SK-N-SH (cell line): ENCODE measurements around the gene DHX35. TPM values are rescaled to one million over a fixed set of nuclear protein-coding genes. Genes with fewer than 3 reads are reported as not detected.

ENCODE experiments used
- CTCF ChIA-PET: fragments of 300-600, 350-600 bp; formaldehyde crosslinking; extraction: SDS; loops from one replicate; lab custom pipeline; 2021; lab: Yijun Ruan, JAX
- POLR2A ChIA-PET: fragments of 350-600 bp; sonication (Branson Sonifier 250); formaldehyde crosslinking; extraction: SDS; loops from one replicate; lab custom pipeline; 2020; ENCODE audit warnings: antibody characterized with exemption, inconsistent platforms; lab: Yijun Ruan, JAX
- DNase-seq: peaks from one replicate; pipeline ENCODE4 v3.0.0; 2012
- H2AFZ ChIP-seq: fragments of 200-600 bp; sonication (generic); 2 replicates; pipeline ENCODE4 v1.8.1; 2016; ENCODE audit warnings: antibody characterized with exemption, mild to moderate bottlenecking, low read depth
- H3F3A ChIP-seq: fragments of 200-600 bp; sonication (generic); replicated peaks from 2 replicates; pipeline ENCODE3; 2016; ENCODE audit warnings: antibody characterized with exemption, mild to moderate bottlenecking; ENCODE audit not compliant: insufficient read depth
- H3K27ac ChIP-seq, 2 experiments: fragments of 200-500 bp in 1 of 2; fragments of 200-600 bp in 1 of 2; sonication (Bioruptor generic) in 1 of 2; sonication (generic), shearing (Covaris generic) in 1 of 2; 2 replicates each; pipeline versions ENCODE4 v1.5.1 to v1.6.1; 2014 to 2016; ENCODE audit warnings: low read depth in 2 of 2, inconsistent platforms in 1 of 2, low read length in 1 of 2, mild to moderate bottlenecking in 1 of 2, mixed read lengths in 1 of 2
- H3K27me3 ChIP-seq: fragments of 200-600 bp; sonication (generic), shearing (Covaris generic); 2 replicates; pipeline ENCODE4 v1.6.1; 2016; ENCODE audit warnings: mixed run types; ENCODE audit not compliant: insufficient read depth
- H3K36me3 ChIP-seq, 2 experiments: fragments of 200-500 bp in 1 of 2; fragments of 200-600 bp in 1 of 2; sonication (Bioruptor generic) in 1 of 2; sonication (generic) in 1 of 2; replicated peaks in 1 of 2; 2 replicates each; pipeline versions ENCODE3 to v1.5.1; 2014 to 2016; ENCODE audit warnings: low read length in 1 of 2, mild to moderate bottlenecking in 1 of 2; ENCODE audit not compliant: insufficient read depth in 2 of 2, control insufficient read depth in 1 of 2
- H3K4me1 ChIP-seq, 2 experiments: fragments of 200-500 bp in 1 of 2; fragments of 200-600 bp in 1 of 2; sonication (Bioruptor generic) in 1 of 2; sonication (generic), shearing (Covaris generic) in 1 of 2; 2 replicates each; pipeline versions ENCODE4 v1.5.1 to v1.6.1; 2014 to 2016; ENCODE audit warnings: low read depth in 1 of 2, low read length in 1 of 2, mixed run types in 1 of 2; ENCODE audit not compliant: insufficient read depth in 2 of 2, control insufficient read depth in 1 of 2
- H3K4me2 ChIP-seq: fragments of 200-600 bp; sonication (generic), shearing (Covaris generic); 2 replicates; pipeline ENCODE4 v1.6.1; 2017; ENCODE audit warnings: mixed run types
- H3K4me3 ChIP-seq, 2 experiments: fragments of 200-500 bp in 1 of 2; fragments of 200-600 bp in 1 of 2; sonication (Bioruptor generic) in 1 of 2; sonication (generic), shearing (Covaris generic) in 1 of 2; 2 replicates each; pipeline versions ENCODE4 v1.5.1 to v1.8.1; 2014 to 2016; ENCODE audit warnings: low read depth in 2 of 2, inconsistent platforms in 1 of 2, low read length in 1 of 2, mild to moderate bottlenecking in 1 of 2, mixed read lengths in 1 of 2, moderate library complexity in 1 of 2
- H3K79me2 ChIP-seq: fragments of 200-600 bp; sonication (generic); 2 replicates; pipeline ENCODE4 v1.8.1; 2017; ENCODE audit warnings: mild to moderate bottlenecking; ENCODE audit not compliant: insufficient read depth
- H3K9ac ChIP-seq: fragments of 200-600 bp; sonication (generic); 2 replicates; pipeline ENCODE4 v1.6.1; 2017; ENCODE audit warnings: mixed run types
- H3K9me2 ChIP-seq: fragments of 200-600 bp; sonication (generic); 2 replicates; pipeline ENCODE4 v1.6.1; 2017; ENCODE audit warnings: mixed run types
- H3K9me3 ChIP-seq: fragments of 200-600 bp; sonication (generic); 2 replicates; pipeline ENCODE4 v1.6.1; 2017; ENCODE audit warnings: mixed run types, mild to moderate bottlenecking, moderate library complexity
- H4K20me1 ChIP-seq: fragments of 200-600 bp; sonication (generic); 2 replicates; pipeline ENCODE4 v1.6.1; 2017; ENCODE audit warnings: mild to moderate bottlenecking, mixed run types; ENCODE audit not compliant: insufficient read depth
- CHD2 ChIP-seq: fragments of 150-350 bp; IDR thresholded peaks from 2 replicates; pipeline ENCODE4 v1.6.1; 2018; ENCODE audit warnings: low read length; ENCODE audit not compliant: partially characterized antibody
- CTCF ChIP-seq: fragments of 200-600 bp; sonication (generic); IDR thresholded peaks from 2 replicates; pipeline ENCODE4 v1.6.1; 2017; ENCODE audit warnings: antibody characterized with exemption, mild to moderate bottlenecking, moderate library complexity
- ELF1 ChIP-seq: IDR thresholded peaks from 2 replicates; pipeline ENCODE4 v1.4.0; 2012
- EP300 ChIP-seq, 2 experiments: IDR thresholded peaks; 2 replicates each; pipeline versions ENCODE4 v1.4.0 to v1.6.1; 2012; ENCODE audit warnings: borderline replicate concordance in 1 of 2, low read depth in 1 of 2, low read length in 1 of 2
- FOSL2 ChIP-seq: IDR thresholded peaks from 2 replicates; pipeline ENCODE4 v1.4.0; 2012; ENCODE audit warnings: low read depth, mild to moderate bottlenecking, moderate library complexity, borderline replicate concordance
- FOXM1 ChIP-seq: IDR thresholded peaks from 2 replicates; pipeline ENCODE4 v1.4.0; 2012; ENCODE audit warnings: low read depth, mild to moderate bottlenecking
- GABPA ChIP-seq: IDR thresholded peaks from 2 replicates; pipeline ENCODE4 v1.4.0; 2012; ENCODE audit warnings: low read depth, mild to moderate bottlenecking
- GATA2 ChIP-seq: sonication (generic); formaldehyde crosslinking; IDR thresholded peaks from 2 replicates; pipeline ENCODE4 v1.5.0; 2020; ENCODE audit warnings: mild to moderate bottlenecking, missing genetic modification reagents
- IRF3 ChIP-seq: fragments of 150-350 bp; IDR thresholded peaks from 2 replicates; pipeline ENCODE4 v1.6.1; 2016; ENCODE audit warnings: mild to moderate bottlenecking, low read depth, low read length
- MXI1 ChIP-seq: IDR thresholded peaks from 2 replicates; pipeline ENCODE4 v1.6.1; 2012; ENCODE audit warnings: mild to moderate bottlenecking, low read depth, low read length, improper control_type of control experiment
- NFIC ChIP-seq: IDR thresholded peaks from 2 replicates; pipeline ENCODE4 v1.4.0; 2012; ENCODE audit warnings: borderline replicate concordance
- NRF1 ChIP-seq: IDR thresholded peaks from 2 replicates; pipeline ENCODE4 v1.6.1; 2012; ENCODE audit warnings: low read depth, mild to moderate bottlenecking, low read length
- POLR2AphosphoS5 ChIP-seq: IDR thresholded peaks from 2 replicates; pipeline ENCODE4 v1.6.1; 2012; ENCODE audit warnings: low read depth, low read length
- TEAD4 ChIP-seq: IDR thresholded peaks from 2 replicates; pipeline ENCODE4 v1.4.0; 2012; ENCODE audit warnings: mild to moderate bottlenecking, borderline replicate concordance; ENCODE audit not compliant: insufficient read depth
- YY1 ChIP-seq: IDR thresholded peaks from 2 replicates; pipeline ENCODE4 v1.4.0; 2012; ENCODE audit warnings: low read depth, mild to moderate bottlenecking
- WGBS: methylation state at CpG from one replicate; pipeline ENCODE4 v1.1.6; 2017; ENCODE audit warnings: low lambda C conversion rate; 5-methylcytosine and 5-hydroxymethylcytosine counted together
- polyA plus RNA-seq, 3 experiments: library from polyadenylated mRNA; depleted of rRNA; stranded (reverse); fragments of >200 nt; gene quantifications; 2 replicates each; pipeline ENCODE4 v1.2.3, GENCODE V29; 2012

The DHX35 gene
- polyA plus RNA-seq, 1 of the 3 experiments (the other 2 are of a cell fraction), result 17.1 TPM

GRCh38 chr20:39009348-39009747 is 47.2 kb downstream of the DHX35 start:
- H3K4me2 ChIP-seq, result no peak overlapping the region
- TF ChIP-seq YY1, result no peak
- TF ChIP-seq MXI1, result no peak
- no peak for TF ChIP-seq FOXM1
- no peak for TF ChIP-seq POLR2AphosphoS5
- no peak for TF ChIP-seq TEAD4
- TF ChIP-seq GABPA, result no peak
- no peak for TF ChIP-seq NFIC
- no peak for TF ChIP-seq GATA2 (CRISPR knock-in tag)
- TF ChIP-seq, all 33 proteins: peak for 0
- no peaks in the 10 kb centered on the region for H3F3A ChIP-seq
- ChIA-PET CTCF (interaction anchor here (0.9 kb wide), 2 partner anchors 47 to 72 kb away, joined by 3 read pairs; partner anchors contain the start of gene DHX35), POLR2A (no interaction called here)
- 85% methylated on average over 1 of the region's 1 CpG for WGBS
- H3K79me2 ChIP-seq, result 0 out of 2 replicates have a peak, but pooled peaks cover 3% of the 10 kb centered on the region
- H3K9me2 ChIP-seq, result no peaks in the 10 kb centered on the region
- no peak overlapping the region for H2AFZ ChIP-seq
- H3K9me3 ChIP-seq, result no peaks in the 10 kb centered on the region
- H3K36me3 ChIP-seq, result peaks cover 30 to 60% of the 10 kb centered on the region in 2 experiments
- no peaks in the 10 kb centered on the region for H3K27me3 ChIP-seq
- H4K20me1 ChIP-seq, result no peaks in the 10 kb centered on the region
- no peak overlapping the region for H3K9ac ChIP-seq
- no peaks in the 10 kb centered on the region for H3K4me1 ChIP-seq
- no peak for DNase-seq
- H3K4me3 ChIP-seq, result no peak overlapping the region
- H3K27ac ChIP-seq, result no peak overlapping the region

GRCh38 chr20:39010496-39010895 is 48.4 kb downstream of the DHX35 start:
- 0 out of 2 replicates have a peak, but pooled peaks cover 3% of the 10 kb centered on the region for H3K79me2 ChIP-seq
- H3K4me1 ChIP-seq, result no peaks in the 10 kb centered on the region
- H3K27me3 ChIP-seq, result no peaks in the 10 kb centered on the region
- no peak overlapping the region for H3K4me3 ChIP-seq
- ChIA-PET POLR2A (no interaction called here), CTCF (no interaction called here)
- H3K9me2 ChIP-seq, result no peaks in the 10 kb centered on the region
- no peaks in the 10 kb centered on the region for H3K9me3 ChIP-seq
- no peak overlapping the region for H3K27ac ChIP-seq
- H3K4me2 ChIP-seq, result no peak overlapping the region
- no peak overlapping the region for H2AFZ ChIP-seq
- H4K20me1 ChIP-seq, result no peaks in the 10 kb centered on the region
- H3F3A ChIP-seq, result no peaks in the 10 kb centered on the region
- TF ChIP-seq IRF3, result no peak
- TF ChIP-seq CTCF, result no peak
- TF ChIP-seq FOXM1, result no peak
- TF ChIP-seq ELF1, result no peak
- TF ChIP-seq NFIC, result no peak
- TF ChIP-seq GABPA, result no peak
- no peak for TF ChIP-seq FOSL2
- no peak for TF ChIP-seq CHD2
- TF ChIP-seq GATA2 (CRISPR knock-in tag), result no peak
- TF ChIP-seq NRF1, result no peak
- TF ChIP-seq EP300 (IDR thresholded peaks at IDR 0.05; ENCODE audit: borderline replicate concordance in 1 of 2, low read depth in 1 of 2, low read length in 1 of 2), result no peak
- peaks cover 30 to 59% of the 10 kb centered on the region in 2 experiments for H3K36me3 ChIP-seq
- H3K9ac ChIP-seq, result no peak overlapping the region
- DNase-seq, result no peak
- WGBS, result 100% methylated on average over 1 of the region's 1 CpG
